WTC11 (cell line): ENCODE results near the gene DGKZ. TPM values are rescaled to one million over a fixed set of nuclear protein-coding genes. Genes with fewer than 3 reads are reported as not detected.

ENCODE experiments used
- ATAC-seq: fragments of 200-7000 bp; cut with Tn5 transposase; 2 replicates; pipeline ENCODE4 v1.10.0; 2021; ENCODE audit warnings: mild to moderate bottlenecking, moderate library complexity
- CTCF ChIA-PET: fragments of 300-600 bp; sonication (Branson Sonifier 250); formaldehyde crosslinking; loops from one replicate; lab custom pipeline; 2021; ENCODE audit warnings: antibody characterized with exemption; lab: Charles Lee
- POLR2A ChIA-PET: fragments of 350-600 bp; sonication (Branson Sonifier 250); formaldehyde crosslinking; loops from one replicate; lab custom pipeline; 2021; ENCODE audit warnings: antibody characterized with exemption; lab: Charles Lee
- DNase-seq: peaks from one replicate; pipeline ENCODE4 v3.0.0; 2021; ENCODE audit warnings: low spot score
- H3K27ac Mint-ChIP-seq: 2 replicates; pipeline ENCODE4 v1.8.0; 2021; ENCODE audit warnings: mixed read lengths
- H3K27me3 Mint-ChIP-seq: 2 replicates; pipeline ENCODE4 v1.8.0; 2021; ENCODE audit warnings: low read depth, mild to moderate bottlenecking, moderate library complexity, mixed read lengths
- H3K36me3 Mint-ChIP-seq: 2 replicates; pipeline ENCODE4 v1.8.0; 2021; ENCODE audit warnings: mixed read lengths
- H3K4me1 Mint-ChIP-seq: 2 replicates; pipeline ENCODE4 v1.8.0; 2022; ENCODE audit warnings: mixed read lengths
- H3K4me3 Mint-ChIP-seq: 2 replicates; pipeline ENCODE4 v1.8.0; 2021; ENCODE audit warnings: mild to moderate bottlenecking, moderate library complexity, mixed read lengths
- H3K9me3 Mint-ChIP-seq: 2 replicates; pipeline ENCODE4 v1.8.0; 2021; ENCODE audit warnings: mixed read lengths
- ELF4 ChIP-seq: sonication (generic); formaldehyde crosslinking; IDR thresholded peaks from 2 replicates; pipeline ENCODE4 v1.8.1; 2022; ENCODE audit warnings: low read depth, mild to moderate bottlenecking, moderate library complexity, missing genetic modification reagents
- FOXK1 ChIP-seq: sonication (generic); formaldehyde crosslinking; IDR thresholded peaks from 2 replicates; pipeline ENCODE4 v1.8.0; 2022; ENCODE audit warnings: mild to moderate bottlenecking, moderate library complexity, missing genetic modification reagents
- HMGA2 ChIP-seq: fragments of 250-450 bp; sonication (Bioruptor Pico); IDR thresholded peaks from 2 replicates; pipeline ENCODE4 v1.4.0; 2021; ENCODE audit warnings: mild to moderate bottlenecking, moderate library complexity
- IRF2 ChIP-seq: sonication (generic); formaldehyde crosslinking; IDR thresholded peaks from 2 replicates; pipeline ENCODE4 v1.8.0; 2022; ENCODE audit warnings: low read depth, missing genetic modification reagents, borderline replicate concordance
- NR3C1 ChIP-seq: sonication (generic); formaldehyde crosslinking; conservative IDR thresholded peaks from 2 replicates; pipeline ENCODE4 v1.8.1; 2023; ENCODE audit warnings: low read depth, mild to moderate bottlenecking, missing genetic modification reagents
- SMAD4 ChIP-seq: sonication (generic); formaldehyde crosslinking; IDR thresholded peaks from 2 replicates; pipeline ENCODE4 v1.8.0; 2022; ENCODE audit warnings: mild to moderate bottlenecking, missing genetic modification reagents
- SP1 ChIP-seq: sonication (generic); formaldehyde crosslinking; conservative IDR thresholded peaks from 2 replicates; pipeline ENCODE4 v1.8.1; 2022; ENCODE audit warnings: missing genetic modification reagents
- TCF7 ChIP-seq: sonication (generic); formaldehyde crosslinking; IDR thresholded peaks from 2 replicates; pipeline ENCODE4 v1.8.0; 2022; ENCODE audit warnings: mild to moderate bottlenecking, low read depth, missing genetic modification reagents, moderate library complexity
- TP53 ChIP-seq: sonication (generic); formaldehyde crosslinking; IDR thresholded peaks from 2 replicates; pipeline ENCODE4 v1.8.1; 2023; ENCODE audit warnings: mild to moderate bottlenecking, missing genetic modification reagents
- ZNF138 ChIP-seq: sonication (generic); formaldehyde crosslinking; conservative IDR thresholded peaks from 2 replicates; pipeline ENCODE4 v1.8.1; 2022; ENCODE audit warnings: mild to moderate bottlenecking, moderate library complexity, missing genetic modification reagents
- ZNF219 ChIP-seq: sonication (generic); formaldehyde crosslinking; IDR thresholded peaks from 2 replicates; pipeline ENCODE4 v1.8.0; 2023; ENCODE audit warnings: missing genetic modification reagents, mild to moderate bottlenecking, borderline replicate concordance
- ZNF416 ChIP-seq: fragments of 250-450 bp; sonication (Bioruptor Pico); IDR thresholded peaks from 2 replicates; pipeline ENCODE4 v1.9.0; 2021; ENCODE audit warnings: mild to moderate bottlenecking, inconsistent platforms
- ZNF423 ChIP-seq: fragments of 250-450 bp; sonication (Bioruptor Pico); IDR thresholded peaks from 2 replicates; pipeline ENCODE4 v2.1.2; 2022; ENCODE audit warnings: mild to moderate bottlenecking, moderate library complexity
- total RNA-seq: library from RNA; stranded (reverse); gene quantifications from 3 replicates; pipeline ENCODE4 v1.2.3, GENCODE V29; 2021
- TF ChIP-seq, protein P1 (sequence below): sonication (generic); formaldehyde crosslinking; conservative IDR thresholded peaks from 2 replicates; pipeline ENCODE4 v1.8.1; 2022; ENCODE audit warnings: mild to moderate bottlenecking, missing genetic modification reagents
- TF ChIP-seq, protein P2 (sequence below): sonication (generic); formaldehyde crosslinking; IDR thresholded peaks from 2 replicates; pipeline ENCODE4 v1.8.1; 2023; ENCODE audit warnings: mild to moderate bottlenecking, moderate library complexity, missing genetic modification reagents
- TF ChIP-seq, protein P3 (sequence below): fragments of 250-450 bp; sonication (Bioruptor Pico); IDR thresholded peaks from 2 replicates; pipeline ENCODE4 v1.9.0; 2021; ENCODE audit warnings: moderate library complexity, mild to moderate bottlenecking, inconsistent platforms, borderline replicate concordance
- TF ChIP-seq, protein P4 (sequence below): sonication (generic); formaldehyde crosslinking; IDR thresholded peaks from 2 replicates; pipeline ENCODE4 v1.8.0; 2022; ENCODE audit warnings: mild to moderate bottlenecking, missing genetic modification reagents
- TF ChIP-seq, protein P5 (sequence below): sonication (generic); formaldehyde crosslinking; IDR thresholded peaks from 2 replicates; pipeline ENCODE4 v1.8.1; 2022; ENCODE audit warnings: mild to moderate bottlenecking, moderate library complexity, missing genetic modification reagents

The DGKZ gene
- total RNA-seq, 1 experiment from 2014 or later, result 139 TPM

DNA sequence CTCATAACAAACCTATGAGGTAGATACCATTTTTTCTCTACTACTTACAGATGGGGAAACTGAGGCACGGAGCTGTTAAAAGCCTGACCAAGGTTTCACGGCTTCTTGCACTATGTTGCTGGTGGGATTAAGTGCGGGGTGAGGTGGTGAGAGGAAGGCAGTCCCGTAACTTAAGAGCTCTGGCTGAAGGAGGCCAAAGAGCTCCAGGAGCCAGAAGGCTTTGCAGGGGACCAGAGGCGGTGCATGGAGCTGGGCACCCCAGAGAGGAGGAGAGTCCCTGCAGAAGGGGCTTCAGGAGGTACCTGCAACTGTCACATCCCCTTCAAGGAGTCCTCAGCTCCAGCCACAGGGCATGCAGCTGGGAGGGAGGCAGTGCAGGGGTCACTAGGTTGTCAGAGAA, 40.2 kb downstream of the DGKZ start (continued):
- TF ChIP-seq, protein P1, sequence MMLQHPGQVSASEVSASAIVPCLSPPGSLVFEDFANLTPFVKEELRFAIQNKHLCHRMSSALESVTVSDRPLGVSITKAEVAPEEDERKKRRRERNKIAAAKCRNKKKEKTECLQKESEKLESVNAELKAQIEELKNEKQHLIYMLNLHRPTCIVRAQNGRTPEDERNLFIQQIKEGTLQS (CRISPR knock-in tag), result no peak

DNA sequence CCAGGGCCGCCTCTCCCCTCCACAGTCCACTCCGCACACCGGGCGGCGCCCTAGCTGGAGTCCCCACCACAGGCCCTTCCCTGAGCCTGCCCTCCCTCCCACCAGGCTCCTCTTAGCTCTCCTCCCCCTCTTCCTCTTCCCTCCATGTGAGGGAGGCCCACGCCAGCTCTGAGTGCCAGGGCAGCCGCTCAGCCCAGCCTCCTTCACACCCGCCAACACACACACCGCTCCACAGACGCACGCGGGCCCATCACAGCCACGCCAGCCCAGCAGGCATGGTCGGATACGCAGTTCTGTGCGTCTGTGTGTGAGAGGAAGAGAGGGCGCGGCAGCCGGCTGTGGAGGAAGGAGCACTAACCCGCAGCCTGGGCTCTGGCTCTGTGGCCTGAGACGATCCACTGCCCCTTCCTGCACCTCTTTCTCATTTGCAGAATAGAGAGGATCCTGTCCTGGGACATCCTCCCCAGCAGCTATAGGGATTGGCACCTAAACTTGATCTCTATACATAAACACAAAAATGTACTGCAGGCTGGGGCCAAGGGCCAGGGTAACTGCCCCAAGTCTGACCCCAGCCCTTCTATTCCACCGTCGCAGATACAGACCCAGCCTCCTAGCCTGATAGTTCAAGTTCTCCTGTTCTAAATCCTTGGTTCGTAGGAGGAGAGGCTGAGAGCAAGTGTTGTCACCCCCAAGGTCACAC, 40.8 kb downstream of the DGKZ start:
- ATAC-seq (no peak), DNase-seq (no peak)
- Mint-ChIP-seq H3K36me3 (no peaks in the 10 kb centered on the region), H3K27ac (no peak overlapping the region), H3K4me1 (peaks cover 36% of the 10 kb centered on the region), H3K4me3 (no peak overlapping the region), H3K9me3 (no peaks in the 10 kb centered on the region), H3K27me3 (peaks cover 59% of the 10 kb centered on the region)
- no peak for TF ChIP-seq ZNF416
- no peak for TF ChIP-seq NR3C1 (CRISPR knock-in tag)
- TF ChIP-seq, protein P2, sequence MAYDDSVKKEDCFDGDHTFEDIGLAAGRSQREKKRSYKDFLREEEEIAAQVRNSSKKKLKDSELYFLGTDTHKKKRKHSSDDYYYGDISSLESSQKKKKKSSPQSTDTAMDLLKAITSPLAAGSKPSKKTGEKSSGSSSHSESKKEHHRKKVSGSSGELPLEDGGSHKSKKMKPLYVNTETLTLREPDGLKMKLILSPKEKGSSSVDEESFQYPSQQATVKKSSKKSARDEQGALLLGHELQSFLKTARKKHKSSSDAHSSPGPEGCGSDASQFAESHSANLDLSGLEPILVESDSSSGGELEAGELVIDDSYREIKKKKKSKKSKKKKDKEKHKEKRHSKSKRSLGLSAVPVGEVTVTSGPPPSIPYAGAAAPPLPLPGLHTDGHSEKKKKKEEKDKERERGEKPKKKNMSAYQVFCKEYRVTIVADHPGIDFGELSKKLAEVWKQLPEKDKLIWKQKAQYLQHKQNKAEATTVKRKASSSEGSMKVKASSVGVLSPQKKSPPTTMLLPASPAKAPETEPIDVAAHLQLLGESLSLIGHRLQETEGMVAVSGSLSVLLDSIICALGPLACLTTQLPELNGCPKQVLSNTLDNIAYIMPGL (CRISPR knock-in tag), result no peak
- TF ChIP-seq TP53 (CRISPR knock-in tag), result no peak
- no peak for TF ChIP-seq ZNF138 (CRISPR knock-in tag)
- TF ChIP-seq, protein P3, sequence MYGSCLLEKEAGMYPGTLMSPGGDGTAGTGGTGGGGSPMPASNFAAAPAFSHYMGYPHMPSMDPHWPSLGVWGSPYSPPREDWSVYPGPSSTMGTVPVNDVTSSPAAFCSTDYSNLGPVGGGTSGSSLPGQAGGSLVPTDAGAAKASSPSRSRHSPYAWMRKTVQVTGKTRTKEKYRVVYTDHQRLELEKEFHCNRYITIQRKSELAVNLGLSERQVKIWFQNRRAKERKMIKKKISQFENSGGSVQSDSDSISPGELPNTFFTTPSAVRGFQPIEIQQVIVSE (CRISPR knock-in tag), result no peak
- no peak for TF ChIP-seq SMAD4
- no peak for TF ChIP-seq ZNF423
- TF ChIP-seq, protein P4, sequence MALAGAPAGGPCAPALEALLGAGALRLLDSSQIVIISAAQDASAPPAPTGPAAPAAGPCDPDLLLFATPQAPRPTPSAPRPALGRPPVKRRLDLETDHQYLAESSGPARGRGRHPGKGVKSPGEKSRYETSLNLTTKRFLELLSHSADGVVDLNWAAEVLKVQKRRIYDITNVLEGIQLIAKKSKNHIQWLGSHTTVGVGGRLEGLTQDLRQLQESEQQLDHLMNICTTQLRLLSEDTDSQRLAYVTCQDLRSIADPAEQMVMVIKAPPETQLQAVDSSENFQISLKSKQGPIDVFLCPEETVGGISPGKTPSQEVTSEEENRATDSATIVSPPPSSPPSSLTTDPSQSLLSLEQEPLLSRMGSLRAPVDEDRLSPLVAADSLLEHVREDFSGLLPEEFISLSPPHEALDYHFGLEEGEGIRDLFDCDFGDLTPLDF (CRISPR knock-in tag), result no peak
- no peak for TF ChIP-seq SP1
- TF ChIP-seq IRF2 (CRISPR knock-in tag), result no peak
- TF ChIP-seq TCF7 (CRISPR knock-in tag), result no peak
- no peak for TF ChIP-seq ELF4
- TF ChIP-seq, protein P5, sequence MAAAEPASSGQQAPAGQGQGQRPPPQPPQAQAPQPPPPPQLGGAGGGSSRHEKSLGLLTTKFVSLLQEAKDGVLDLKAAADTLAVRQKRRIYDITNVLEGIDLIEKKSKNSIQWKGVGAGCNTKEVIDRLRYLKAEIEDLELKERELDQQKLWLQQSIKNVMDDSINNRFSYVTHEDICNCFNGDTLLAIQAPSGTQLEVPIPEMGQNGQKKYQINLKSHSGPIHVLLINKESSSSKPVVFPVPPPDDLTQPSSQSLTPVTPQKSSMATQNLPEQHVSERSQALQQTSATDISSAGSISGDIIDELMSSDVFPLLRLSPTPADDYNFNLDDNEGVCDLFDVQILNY (CRISPR knock-in tag), result no peak
- no peak for TF ChIP-seq HMGA2 (CRISPR knock-in tag)
- TF ChIP-seq ZNF219 (CRISPR knock-in tag), result no peak
- no peak for TF ChIP-seq FOXK1
- POLR2A ChIA-PET, result interaction anchor here (0.6 to 1.1 kb wide), 2 partner anchors 93 to 728 kb away, joined by 4 read pairs; no protein-coding TSS in a partner anchor
- CTCF ChIA-PET, result interaction anchor here (0.6 to 6.6 kb wide), 35 partner anchors 9 to 287 kb away, joined by 3 to 96 read pairs (median 5); partner anchors contain the start of genes DGKZ and MDK
